C4-2B (cell line): ENCODE data around the gene PLEKHA4.

ENCODE experiments used
- ZFX ChIP-seq: fragments of 450-650 bp; IDR thresholded peaks from 2 replicates; pipeline ENCODE4 v1.6.1; 2017
- TF ChIP-seq, protein P1 (sequence below): fragments of 450-650 bp; conservative IDR thresholded peaks from 2 replicates; pipeline ENCODE4 v1.5.1; 2017; ENCODE audit warnings: mild to moderate bottlenecking

DNA sequence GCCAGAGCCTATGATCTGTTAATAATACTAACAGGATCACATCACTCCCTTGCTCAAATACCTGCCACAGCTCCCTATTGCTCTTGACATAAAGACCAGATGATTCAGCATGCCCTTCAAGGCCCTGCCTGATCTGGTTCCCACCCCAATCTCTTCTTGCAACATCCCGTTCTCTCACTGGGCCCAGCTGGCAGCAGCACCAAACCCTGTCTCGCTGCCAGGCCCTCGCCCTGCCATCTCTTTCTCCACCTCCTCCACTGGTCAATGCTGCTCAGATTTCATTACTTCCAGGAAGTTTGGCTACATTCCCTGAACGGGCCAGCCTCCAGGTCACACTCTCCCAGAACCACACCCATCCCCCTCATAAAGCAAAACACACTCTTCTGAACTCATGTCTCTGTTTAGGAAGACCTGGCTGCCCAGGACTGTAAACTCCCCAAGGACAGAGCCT, 49.0 kb downstream of the PLEKHA4 start:
- TF ChIP-seq, protein P1, sequence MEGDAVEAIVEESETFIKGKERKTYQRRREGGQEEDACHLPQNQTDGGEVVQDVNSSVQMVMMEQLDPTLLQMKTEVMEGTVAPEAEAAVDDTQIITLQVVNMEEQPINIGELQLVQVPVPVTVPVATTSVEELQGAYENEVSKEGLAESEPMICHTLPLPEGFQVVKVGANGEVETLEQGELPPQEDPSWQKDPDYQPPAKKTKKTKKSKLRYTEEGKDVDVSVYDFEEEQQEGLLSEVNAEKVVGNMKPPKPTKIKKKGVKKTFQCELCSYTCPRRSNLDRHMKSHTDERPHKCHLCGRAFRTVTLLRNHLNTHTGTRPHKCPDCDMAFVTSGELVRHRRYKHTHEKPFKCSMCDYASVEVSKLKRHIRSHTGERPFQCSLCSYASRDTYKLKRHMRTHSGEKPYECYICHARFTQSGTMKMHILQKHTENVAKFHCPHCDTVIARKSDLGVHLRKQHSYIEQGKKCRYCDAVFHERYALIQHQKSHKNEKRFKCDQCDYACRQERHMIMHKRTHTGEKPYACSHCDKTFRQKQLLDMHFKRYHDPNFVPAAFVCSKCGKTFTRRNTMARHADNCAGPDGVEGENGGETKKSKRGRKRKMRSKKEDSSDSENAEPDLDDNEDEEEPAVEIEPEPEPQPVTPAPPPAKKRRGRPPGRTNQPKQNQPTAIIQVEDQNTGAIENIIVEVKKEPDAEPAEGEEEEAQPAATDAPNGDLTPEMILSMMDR = no peak
- TF ChIP-seq ZFX = no peak
